HepG2 (cell line): Measurements from ENCODE around the gene CFAP73. TPM values are rescaled to one million over a fixed set of nuclear protein-coding genes. Genes with fewer than 3 reads are reported as not detected.

Source experiments
- CENPT ChIP-seq: sonication (generic); formaldehyde crosslinking; IDR thresholded peaks from 2 replicates; pipeline ENCODE4 v1.8.0; 2022; ENCODE audit warnings: low read depth, mild to moderate bottlenecking, moderate library complexity, missing genetic modification reagents
- FOXC1 ChIP-seq: sonication (generic); formaldehyde crosslinking; IDR thresholded peaks from 2 replicates; pipeline ENCODE4 v1.8.0; 2022; ENCODE audit warnings: mild to moderate bottlenecking, missing genetic modification reagents, borderline replicate concordance
- KDM5B ChIP-seq: sonication (generic); formaldehyde crosslinking; IDR thresholded peaks from 2 replicates; pipeline ENCODE4 v1.4.0; 2020; ENCODE audit warnings: missing genetic modification reagents, mild to moderate bottlenecking, borderline replicate concordance
- KLF12 ChIP-seq: sonication (generic); formaldehyde crosslinking; IDR thresholded peaks from 2 replicates; pipeline ENCODE4 v1.4.0; 2020; ENCODE audit warnings: missing genetic modification reagents, borderline replicate concordance
- MTF2 ChIP-seq: sonication (generic); formaldehyde crosslinking; IDR thresholded peaks from 2 replicates; pipeline ENCODE4 v1.5.0; 2020; ENCODE audit warnings: missing genetic modification reagents, borderline replicate concordance
- RNF2 ChIP-seq: fragments of 450-650 bp; conservative IDR thresholded peaks from 2 replicates; pipeline ENCODE4 v1.6.1; 2016; ENCODE audit warnings: low read depth
- SIN3B ChIP-seq: fragments of 150-350 bp; IDR thresholded peaks from 2 replicates; pipeline ENCODE4 v1.6.1; 2014; ENCODE audit warnings: low read length
- ZFX ChIP-seq: sonication (generic); formaldehyde crosslinking; IDR thresholded peaks from 2 replicates; pipeline ENCODE4 v1.4.0; 2020; ENCODE audit warnings: mild to moderate bottlenecking, low read depth, missing genetic modification reagents, moderate library complexity
- ZIK1 ChIP-seq: sonication (generic); formaldehyde crosslinking; IDR thresholded peaks from 2 replicates; pipeline ENCODE4 v1.5.0; 2020; ENCODE audit warnings: mild to moderate bottlenecking, low read depth, missing genetic modification reagents, borderline replicate concordance
- ZNF317 ChIP-seq: sonication (generic); formaldehyde crosslinking; IDR thresholded peaks from 2 replicates; pipeline ENCODE4 v1.5.0; 2020; ENCODE audit warnings: mild to moderate bottlenecking, missing genetic modification reagents
- ZNF891 ChIP-seq: sonication (generic); formaldehyde crosslinking; IDR thresholded peaks from 2 replicates; pipeline ENCODE4 v1.5.0; 2020; ENCODE audit warnings: mild to moderate bottlenecking, missing genetic modification reagents
- ZSCAN12 ChIP-seq: sonication (generic); formaldehyde crosslinking; IDR thresholded peaks from 2 replicates; pipeline ENCODE4 v1.9.0; 2021; ENCODE audit warnings: mild to moderate bottlenecking, missing genetic modification reagents
- polyA plus RNA-seq, 8 experiments: library from polyadenylated mRNA; depleted of rRNA in 3 of 8; stranded (reverse) in 7 of 8; unstranded in 1 of 8; fragments of >200 nt; fragmentation: Illumina TruSeq in 4 of 8; extraction: Trizol in 4 of 8; gene quantifications; 2 replicates each; pipeline versions ENCODE4 v1.2.1 to v1.2.3, GENCODE V29; 2011 to 2016; ENCODE audit warnings: low read depth in 4 of 8, missing spikeins in 1 of 8, mixed read lengths in 1 of 8; ENCODE audit not compliant: insufficient read depth in 1 of 8
- total RNA-seq, 5 experiments: library from RNA; depleted of rRNA; stranded (reverse); fragments of >200 nt; fragmentation: Illumina TruSeq; extraction: Trizol; gene quantifications; 2 replicates each; pipeline ENCODE4 v1.2.3, GENCODE V29; 2016; ENCODE audit warnings: low read depth in 1 of 5
- TF ChIP-seq, protein P1 (sequence below): sonication (generic); formaldehyde crosslinking; IDR thresholded peaks from 2 replicates; pipeline ENCODE4 v1.8.0; 2022; ENCODE audit warnings: mild to moderate bottlenecking, missing genetic modification reagents, borderline replicate concordance
- TF ChIP-seq, protein P2 (sequence below): IDR thresholded peaks from 2 replicates; pipeline ENCODE4 v1.4.0; 2020; ENCODE audit warnings: mild to moderate bottlenecking, missing genetic modification reagents
- TF ChIP-seq, protein P3 (sequence below): sonication (generic); formaldehyde crosslinking; IDR thresholded peaks from 2 replicates; pipeline ENCODE4 v1.4.0; 2020; ENCODE audit warnings: missing genetic modification reagents; ENCODE audit errors: not compliant biosample characterization
- TF ChIP-seq, protein P4 (sequence below): sonication (generic); formaldehyde crosslinking; conservative IDR thresholded peaks from 2 replicates; pipeline ENCODE4 v1.8.1; 2023; ENCODE audit warnings: missing genetic modification reagents
- TF ChIP-seq, protein P5 (sequence below): sonication (generic); formaldehyde crosslinking; IDR thresholded peaks from 2 replicates; pipeline ENCODE4 v1.4.0; 2020; ENCODE audit warnings: missing genetic modification reagents, mild to moderate bottlenecking, borderline replicate concordance

Gene CFAP73
- total and polyA plus RNA-seq, 2 of the 13 experiments (the other 11 are each of a cell fraction or from before 2014, with no cell fraction given), result not detected

DNA sequence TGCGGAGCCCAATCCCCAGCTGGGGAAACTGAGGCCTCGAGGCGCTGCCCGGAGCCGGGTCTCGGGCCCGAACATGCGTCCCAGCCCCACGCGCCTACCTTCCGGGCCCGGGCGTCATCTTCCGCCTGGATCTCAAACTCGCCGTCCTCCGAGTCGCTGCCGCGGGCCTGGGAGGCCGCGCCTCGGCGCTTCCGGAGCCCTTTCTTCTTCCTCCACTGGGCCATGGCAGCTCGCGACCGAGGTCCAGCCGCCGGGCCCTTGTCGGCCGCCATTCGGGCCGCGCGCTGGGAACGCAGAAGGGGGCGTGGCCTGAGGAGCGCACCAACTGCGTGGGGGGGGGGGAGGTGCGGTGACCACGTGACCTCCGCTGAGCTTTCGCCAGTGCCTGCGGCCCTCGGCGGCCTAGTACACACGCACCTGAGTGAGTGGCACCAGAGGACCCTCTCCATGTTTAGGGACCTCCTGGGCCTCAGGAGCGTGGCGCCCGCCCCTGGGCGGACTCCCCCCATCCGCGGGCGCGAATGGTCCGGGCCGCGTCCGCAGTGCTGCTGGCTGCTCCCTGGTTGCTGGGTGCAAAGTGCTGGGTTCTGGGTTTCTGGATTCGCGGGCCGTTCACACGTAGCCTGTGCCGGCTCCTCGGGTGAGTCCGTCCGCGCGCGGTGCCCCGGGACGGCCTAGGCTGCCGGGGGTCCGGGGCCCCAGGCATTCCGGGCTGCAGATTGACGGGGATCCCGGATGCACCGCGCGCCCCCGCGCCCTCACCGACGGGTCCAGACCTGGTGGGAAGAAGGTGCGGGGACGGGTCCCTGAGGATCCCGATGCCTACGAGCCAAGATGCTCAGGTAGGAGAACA is 35.9 kb downstream of the CFAP73 start, which contains the start of the genes DDX54 and RITA1 (continued):
- TF ChIP-seq, protein P1, sequence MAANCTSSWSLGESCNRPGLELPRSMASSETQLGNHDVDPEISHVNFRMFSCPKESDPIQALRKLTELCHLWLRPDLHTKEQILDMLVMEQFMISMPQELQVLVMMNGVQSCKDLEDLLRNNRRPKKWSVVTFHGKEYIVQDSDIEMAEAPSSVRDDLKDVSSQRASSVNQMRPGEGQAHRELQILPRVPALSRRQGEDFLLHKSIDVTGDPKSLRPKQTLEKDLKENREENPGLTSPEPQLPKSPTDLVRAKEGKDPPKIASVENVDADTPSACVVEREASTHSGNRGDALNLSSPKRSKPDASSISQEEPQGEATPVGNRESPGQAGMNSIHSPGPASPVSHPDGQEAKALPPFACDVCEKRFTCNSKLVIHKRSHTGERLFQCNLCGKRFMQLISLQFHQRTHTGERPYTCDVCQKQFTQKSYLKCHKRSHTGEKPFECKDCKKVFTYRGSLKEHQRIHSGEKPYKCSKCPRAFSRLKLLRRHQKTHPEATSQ (CRISPR knock-in tag), result no peak
- TF ChIP-seq, protein P2, sequence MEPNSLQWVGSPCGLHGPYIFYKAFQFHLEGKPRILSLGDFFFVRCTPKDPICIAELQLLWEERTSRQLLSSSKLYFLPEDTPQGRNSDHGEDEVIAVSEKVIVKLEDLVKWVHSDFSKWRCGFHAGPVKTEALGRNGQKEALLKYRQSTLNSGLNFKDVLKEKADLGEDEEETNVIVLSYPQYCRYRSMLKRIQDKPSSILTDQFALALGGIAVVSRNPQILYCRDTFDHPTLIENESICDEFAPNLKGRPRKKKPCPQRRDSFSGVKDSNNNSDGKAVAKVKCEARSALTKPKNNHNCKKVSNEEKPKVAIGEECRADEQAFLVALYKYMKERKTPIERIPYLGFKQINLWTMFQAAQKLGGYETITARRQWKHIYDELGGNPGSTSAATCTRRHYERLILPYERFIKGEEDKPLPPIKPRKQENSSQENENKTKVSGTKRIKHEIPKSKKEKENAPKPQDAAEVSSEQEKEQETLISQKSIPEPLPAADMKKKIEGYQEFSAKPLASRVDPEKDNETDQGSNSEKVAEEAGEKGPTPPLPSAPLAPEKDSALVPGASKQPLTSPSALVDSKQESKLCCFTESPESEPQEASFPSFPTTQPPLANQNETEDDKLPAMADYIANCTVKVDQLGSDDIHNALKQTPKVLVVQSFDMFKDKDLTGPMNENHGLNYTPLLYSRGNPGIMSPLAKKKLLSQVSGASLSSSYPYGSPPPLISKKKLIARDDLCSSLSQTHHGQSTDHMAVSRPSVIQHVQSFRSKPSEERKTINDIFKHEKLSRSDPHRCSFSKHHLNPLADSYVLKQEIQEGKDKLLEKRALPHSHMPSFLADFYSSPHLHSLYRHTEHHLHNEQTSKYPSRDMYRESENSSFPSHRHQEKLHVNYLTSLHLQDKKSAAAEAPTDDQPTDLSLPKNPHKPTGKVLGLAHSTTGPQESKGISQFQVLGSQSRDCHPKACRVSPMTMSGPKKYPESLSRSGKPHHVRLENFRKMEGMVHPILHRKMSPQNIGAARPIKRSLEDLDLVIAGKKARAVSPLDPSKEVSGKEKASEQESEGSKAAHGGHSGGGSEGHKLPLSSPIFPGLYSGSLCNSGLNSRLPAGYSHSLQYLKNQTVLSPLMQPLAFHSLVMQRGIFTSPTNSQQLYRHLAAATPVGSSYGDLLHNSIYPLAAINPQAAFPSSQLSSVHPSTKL (CRISPR knock-in tag), result peak; percentile 10; the same call in 1 of the 2 replicates
- TF ChIP-seq, protein P3, sequence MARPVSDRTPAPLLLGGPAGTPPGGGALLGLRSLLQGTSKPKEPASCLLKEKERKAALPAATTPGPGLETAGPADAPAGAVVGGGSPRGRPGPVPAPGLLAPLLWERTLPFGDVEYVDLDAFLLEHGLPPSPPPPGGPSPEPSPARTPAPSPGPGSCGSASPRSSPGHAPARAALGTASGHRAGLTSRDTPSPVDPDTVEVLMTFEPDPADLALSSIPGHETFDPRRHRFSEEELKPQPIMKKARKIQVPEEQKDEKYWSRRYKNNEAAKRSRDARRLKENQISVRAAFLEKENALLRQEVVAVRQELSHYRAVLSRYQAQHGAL, result no peak
- peak; percentile 88 for TF ChIP-seq RNF2
- TF ChIP-seq SIN3B, result no peak
- no peak for TF ChIP-seq CENPT (CRISPR knock-in tag)
- peak; percentile 84 for TF ChIP-seq ZNF891 (CRISPR knock-in tag)
- peak; percentile 81; the same call in 1 of the 2 replicates for TF ChIP-seq ZIK1 (CRISPR knock-in tag)
- no peak for TF ChIP-seq KLF12 (CRISPR knock-in tag)
- TF ChIP-seq ZNF317 (CRISPR knock-in tag), result peak; percentile 96
- TF ChIP-seq, protein P4, sequence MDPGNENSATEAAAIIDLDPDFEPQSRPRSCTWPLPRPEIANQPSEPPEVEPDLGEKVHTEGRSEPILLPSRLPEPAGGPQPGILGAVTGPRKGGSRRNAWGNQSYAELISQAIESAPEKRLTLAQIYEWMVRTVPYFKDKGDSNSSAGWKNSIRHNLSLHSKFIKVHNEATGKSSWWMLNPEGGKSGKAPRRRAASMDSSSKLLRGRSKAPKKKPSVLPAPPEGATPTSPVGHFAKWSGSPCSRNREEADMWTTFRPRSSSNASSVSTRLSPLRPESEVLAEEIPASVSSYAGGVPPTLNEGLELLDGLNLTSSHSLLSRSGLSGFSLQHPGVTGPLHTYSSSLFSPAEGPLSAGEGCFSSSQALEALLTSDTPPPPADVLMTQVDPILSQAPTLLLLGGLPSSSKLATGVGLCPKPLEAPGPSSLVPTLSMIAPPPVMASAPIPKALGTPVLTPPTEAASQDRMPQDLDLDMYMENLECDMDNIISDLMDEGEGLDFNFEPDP (CRISPR knock-in tag), result no peak
- no peak for TF ChIP-seq MTF2 (CRISPR knock-in tag)
- peak; percentile 94 for TF ChIP-seq ZSCAN12
- peak; percentile 97 for TF ChIP-seq ZFX (CRISPR knock-in tag)
- no peak; the same call in 1 of the 2 replicates for TF ChIP-seq FOXC1 (CRISPR knock-in tag)
- TF ChIP-seq, protein P5, sequence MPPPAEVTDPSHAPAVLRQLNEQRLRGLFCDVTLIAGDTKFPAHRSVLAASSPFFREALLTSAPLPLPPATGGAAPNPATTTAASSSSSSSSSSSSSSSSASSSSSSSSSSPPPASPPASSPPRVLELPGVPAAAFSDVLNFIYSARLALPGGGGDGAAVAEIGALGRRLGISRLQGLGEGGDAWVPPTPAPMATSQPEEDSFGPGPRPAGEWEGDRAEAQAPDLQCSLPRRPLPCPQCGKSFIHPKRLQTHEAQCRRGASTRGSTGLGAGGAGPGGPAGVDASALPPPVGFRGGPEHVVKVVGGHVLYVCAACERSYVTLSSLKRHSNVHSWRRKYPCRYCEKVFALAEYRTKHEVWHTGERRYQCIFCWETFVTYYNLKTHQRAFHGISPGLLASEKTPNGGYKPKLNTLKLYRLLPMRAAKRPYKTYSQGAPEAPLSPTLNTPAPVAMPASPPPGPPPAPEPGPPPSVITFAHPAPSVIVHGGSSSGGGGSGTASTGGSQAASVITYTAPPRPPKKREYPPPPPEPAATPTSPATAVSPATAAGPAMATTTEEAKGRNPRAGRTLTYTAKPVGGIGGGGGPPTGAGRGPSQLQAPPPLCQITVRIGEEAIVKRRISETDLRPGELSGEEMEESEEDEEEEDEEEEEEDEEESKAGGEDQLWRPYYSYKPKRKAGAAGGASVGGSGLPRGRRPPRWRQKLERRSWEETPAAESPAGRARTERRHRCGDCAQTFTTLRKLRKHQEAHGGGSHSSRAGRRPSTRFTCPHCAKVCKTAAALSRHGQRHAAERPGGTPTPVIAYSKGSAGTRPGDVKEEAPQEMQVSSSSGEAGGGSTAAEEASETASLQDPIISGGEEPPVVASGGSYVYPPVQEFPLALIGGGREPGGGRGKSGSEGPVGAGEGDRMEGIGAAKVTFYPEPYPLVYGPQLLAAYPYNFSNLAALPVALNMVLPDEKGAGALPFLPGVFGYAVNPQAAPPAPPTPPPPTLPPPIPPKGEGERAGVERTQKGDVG (CRISPR knock-in tag), result no peak; the same call in 1 of the 2 replicates
- TF ChIP-seq KDM5B (CRISPR knock-in tag), result peak; percentile 74
